Esophagus muscularis mucosa (tissue), 3 donors: ENCODE data around the gene DOC2A.

Experiments
- POLR2A ChIP-seq: fragments of 450-650 bp; IDR thresholded peaks from one replicate; pipeline ENCODE4 v1.6.1; 2017; ENCODE audit warnings: antibody characterized with exemption, moderate library complexity, mild to moderate bottlenecking, low read depth
- TF ChIP-seq, protein P1 (sequence below), 3 experiments: fragments of 200-600 bp in 2 of 3; fragments of 450-650 bp in 1 of 3; sonication (generic) in 2 of 3; IDR thresholded peaks; one replicate each; pipeline ENCODE4 v1.5.1; 2017 to 2019; ENCODE audit warnings: antibody characterized with exemption in 3 of 3, mild to moderate bottlenecking in 2 of 3, moderate library complexity in 1 of 3

GRCh38 chr16:29986931-29987330, 23.9 kb downstream of the DOC2A start:
- TF ChIP-seq POLR2A, result no peak
- TF ChIP-seq, protein P1, sequence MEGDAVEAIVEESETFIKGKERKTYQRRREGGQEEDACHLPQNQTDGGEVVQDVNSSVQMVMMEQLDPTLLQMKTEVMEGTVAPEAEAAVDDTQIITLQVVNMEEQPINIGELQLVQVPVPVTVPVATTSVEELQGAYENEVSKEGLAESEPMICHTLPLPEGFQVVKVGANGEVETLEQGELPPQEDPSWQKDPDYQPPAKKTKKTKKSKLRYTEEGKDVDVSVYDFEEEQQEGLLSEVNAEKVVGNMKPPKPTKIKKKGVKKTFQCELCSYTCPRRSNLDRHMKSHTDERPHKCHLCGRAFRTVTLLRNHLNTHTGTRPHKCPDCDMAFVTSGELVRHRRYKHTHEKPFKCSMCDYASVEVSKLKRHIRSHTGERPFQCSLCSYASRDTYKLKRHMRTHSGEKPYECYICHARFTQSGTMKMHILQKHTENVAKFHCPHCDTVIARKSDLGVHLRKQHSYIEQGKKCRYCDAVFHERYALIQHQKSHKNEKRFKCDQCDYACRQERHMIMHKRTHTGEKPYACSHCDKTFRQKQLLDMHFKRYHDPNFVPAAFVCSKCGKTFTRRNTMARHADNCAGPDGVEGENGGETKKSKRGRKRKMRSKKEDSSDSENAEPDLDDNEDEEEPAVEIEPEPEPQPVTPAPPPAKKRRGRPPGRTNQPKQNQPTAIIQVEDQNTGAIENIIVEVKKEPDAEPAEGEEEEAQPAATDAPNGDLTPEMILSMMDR (IDR thresholded peaks at IDR 0.05), result no peak
